SH-SY5Y (cell line): ENCODE data around the gene CSNK1G2.

Experiments
- GATA2 ChIP-seq: IDR thresholded peaks from 2 replicates; pipeline ENCODE4 v1.6.1; 2011; ENCODE audit warnings: mild to moderate bottlenecking, low read depth, low read length
- GATA3 ChIP-seq: IDR thresholded peaks from 2 replicates; pipeline ENCODE4 v1.6.1; 2011; ENCODE audit warnings: low read depth, mild to moderate bottlenecking, low read length, moderate library complexity

The CSNK1G2 gene

GRCh38 chr19:1992759-1993260 lies 51.8 kb downstream of the CSNK1G2 start:
- no peak for TF ChIP-seq GATA3

- TF ChIP-seq GATA3, result no peak
- TF ChIP-seq GATA2, result no peak
These were observed 56.6 kb downstream of the CSNK1G2 start for GRCh38 chr19:1997353-1998233.

GRCh38 chr19:1998712-1999708 lies 58.0 kb downstream of the CSNK1G2 start:
- TF ChIP-seq GATA3 (no peak), GATA2 (no peak)

GRCh38 chr19:1999856-2000515 lies 59.0 kb downstream of the CSNK1G2 start:
- no peak for TF ChIP-seq GATA3
- TF ChIP-seq GATA2, result no peak

- TF ChIP-seq GATA2 (no peak), GATA3 (no peak)
These were observed 62.9 kb downstream of the CSNK1G2 start for GRCh38 chr19:2003874-2004273.

GRCh38 chr19:2010135-2010668 lies 69.2 kb downstream of the CSNK1G2 start:
- TF ChIP-seq GATA2 (no peak), GATA3 (no peak)

- TF ChIP-seq GATA2, result no peak
These were observed 70.2 kb downstream of the CSNK1G2 start for GRCh38 chr19:2011169-2011568.

- TF ChIP-seq GATA3 (no peak), GATA2 (no peak)
These were observed 72.1 kb downstream of the CSNK1G2 start for GRCh38 chr19:2012941-2013682.

GRCh38 chr19:2013683-2013961 lies 72.7 kb downstream of the CSNK1G2 start:
- TF ChIP-seq GATA2 (no peak), GATA3 (no peak)

GRCh38 chr19:2014131-2014571 lies 73.2 kb downstream of the CSNK1G2 start:
- no peak for TF ChIP-seq GATA2
- no peak for TF ChIP-seq GATA3

GRCh38 chr19:2014731-2015607 lies 74.0 kb downstream of the CSNK1G2 start:
- no peak for TF ChIP-seq GATA2
- TF ChIP-seq GATA3, result no peak

GRCh38 chr19:2015608-2015950 lies 74.6 kb downstream of the CSNK1G2 start, which contains the start of gene BTBD2:
BTBD2 (minus strand) TSS chr19:2015714; CDS start chr19:2015703, 11 bp downstream.
- TF ChIP-seq GATA3 (no peak), GATA2 (no peak)
